Measurements from ENCODE around the gene ZNF217. TPM values are rescaled to one million over a fixed set of nuclear protein-coding genes. Genes with fewer than 3 reads are reported as not detected.
"Not testable (repeated sequence)": the region's sequence is repeated elsewhere in the genome, so short reads cannot be mapped to it uniquely, and the experiment has no call there.

Gene ZNF217
- polyA plus RNA-seq, 3 donors = 10.5 to 41.5 (median 24.4) TPM

DNA sequence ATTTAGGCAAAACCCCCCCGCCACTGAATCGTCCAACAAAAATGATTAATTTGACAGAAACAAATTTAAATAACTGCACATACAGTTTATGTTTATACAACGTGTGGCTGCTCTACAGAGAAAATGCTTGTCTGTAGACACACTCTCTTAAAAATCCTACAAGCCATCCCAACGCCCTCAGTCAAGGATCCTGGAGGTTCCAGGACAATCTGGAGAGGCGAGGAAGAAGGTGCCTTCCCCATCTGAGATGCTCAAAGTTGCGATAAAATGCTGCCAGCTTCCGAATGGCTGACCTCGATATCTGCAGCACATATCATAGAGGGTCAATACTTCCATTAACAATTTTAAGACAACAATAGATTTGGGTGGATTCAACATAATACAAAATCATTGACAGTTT, 25.3 kb downstream of the ZNF217 start:
- DNase-seq = no peak
- H3K4me3 Mint-ChIP-seq = no peak overlapping the region
- no peaks in the 10 kb centered on the region for H3K9me3 Mint-ChIP-seq
- Histone ChIP-seq H4K20me1 (ENCODE audit: insufficient read depth, low read length) (peaks cover 99% of the 10 kb centered on the region), H3K9me3 (replicated peaks in 1 of 2; ENCODE audit: control insufficient read depth in 1 of 2, insufficient read depth in 1 of 2, low read length in 2 of 2) (no peaks in the 10 kb centered on the region), H3K4me3 (replicated peaks in 1 of 3; ENCODE audit: low read depth in 2 of 3, low read length in 3 of 3) (no peak overlapping the region), H3K36me3 (replicated peaks in 1 of 2; ENCODE audit: control insufficient read depth in 1 of 2, insufficient read depth in 2 of 2, low read length in 2 of 2) (peaks cover 83 to 87% of the 10 kb centered on the region in 2 donors), H3K4me1 (ENCODE audit: control insufficient read depth in 1 of 2, insufficient read depth in 2 of 2, low read length in 2 of 2) (no peaks in the 10 kb centered on the region), H3K27me3 (ENCODE audit: control insufficient read depth in 2 of 2, insufficient read depth in 2 of 2, low read length in 2 of 2) (no peaks in the 10 kb centered on the region), H3K27ac (ENCODE audit: low read depth in 1 of 2, low read length in 2 of 2) (no peak overlapping the region), H3K9ac (ENCODE audit: insufficient read depth, low read length, poor library complexity, severe bottlenecking) (no peak overlapping the region), H2AFZ (ENCODE audit: insufficient read depth, low read depth, low read length, poor library complexity, severe bottlenecking) (no peak overlapping the region), H3K79me2 (ENCODE audit: insufficient read depth, low read length) (peaks cover 75% of the 10 kb centered on the region), H3K4me2 (replicated peaks; ENCODE audit: extremely low read depth, low read length, poor library complexity, severe bottlenecking) (no peak overlapping the region)
- TF ChIP-seq, protein P1, sequence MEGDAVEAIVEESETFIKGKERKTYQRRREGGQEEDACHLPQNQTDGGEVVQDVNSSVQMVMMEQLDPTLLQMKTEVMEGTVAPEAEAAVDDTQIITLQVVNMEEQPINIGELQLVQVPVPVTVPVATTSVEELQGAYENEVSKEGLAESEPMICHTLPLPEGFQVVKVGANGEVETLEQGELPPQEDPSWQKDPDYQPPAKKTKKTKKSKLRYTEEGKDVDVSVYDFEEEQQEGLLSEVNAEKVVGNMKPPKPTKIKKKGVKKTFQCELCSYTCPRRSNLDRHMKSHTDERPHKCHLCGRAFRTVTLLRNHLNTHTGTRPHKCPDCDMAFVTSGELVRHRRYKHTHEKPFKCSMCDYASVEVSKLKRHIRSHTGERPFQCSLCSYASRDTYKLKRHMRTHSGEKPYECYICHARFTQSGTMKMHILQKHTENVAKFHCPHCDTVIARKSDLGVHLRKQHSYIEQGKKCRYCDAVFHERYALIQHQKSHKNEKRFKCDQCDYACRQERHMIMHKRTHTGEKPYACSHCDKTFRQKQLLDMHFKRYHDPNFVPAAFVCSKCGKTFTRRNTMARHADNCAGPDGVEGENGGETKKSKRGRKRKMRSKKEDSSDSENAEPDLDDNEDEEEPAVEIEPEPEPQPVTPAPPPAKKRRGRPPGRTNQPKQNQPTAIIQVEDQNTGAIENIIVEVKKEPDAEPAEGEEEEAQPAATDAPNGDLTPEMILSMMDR (IDR thresholded peaks at IDR 0.05) = no peak
- H3K36me3 Mint-ChIP-seq = peaks cover 75 to 92% of the 10 kb centered on the region in 2 donors
- intact Hi-C loops (cut with micrococcal nuclease) = loop anchor here in 1 of 2 donors (10.0 kb wide), 1 partner anchor 496 kb away; no protein-coding TSS in a partner anchor
- no peaks in the 10 kb centered on the region for H3K4me1 Mint-ChIP-seq
- no peaks in the 10 kb centered on the region for H3K27me3 Mint-ChIP-seq (ENCODE audit: low read depth in 3 of 3)
- WGBS (ENCODE audit: insufficient coverage) = 100% methylated on average over 2 of the region's 8 CpGs
- H3K27ac Mint-ChIP-seq = peak overlapping the region in 1 of 7 donors; percentile 42

DNA sequence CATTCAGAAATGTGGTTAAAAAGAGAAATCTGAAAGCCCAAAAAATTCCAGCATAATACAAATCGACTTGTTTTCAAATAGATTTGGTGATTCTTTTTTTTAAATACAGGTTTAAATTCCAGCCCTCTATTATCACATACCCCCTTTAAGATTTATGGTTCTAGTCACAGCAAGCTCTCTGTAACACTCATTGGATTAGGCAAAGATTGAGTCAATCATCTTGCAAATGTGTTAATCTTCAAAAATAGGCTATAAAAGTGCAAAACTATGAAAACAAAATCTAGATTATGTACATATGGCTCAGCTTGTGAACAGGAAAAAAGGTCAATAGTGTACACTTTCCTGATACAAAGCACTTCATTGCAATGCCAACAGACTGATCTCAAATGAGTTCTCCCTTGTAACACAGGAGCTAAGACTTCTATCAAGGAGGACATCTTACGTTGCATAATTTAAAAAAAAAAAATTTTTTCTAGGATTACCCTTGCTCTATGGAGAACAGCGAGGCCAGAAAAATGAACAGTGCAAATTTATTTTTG, 26.2 kb downstream of the ZNF217 start:
- peaks cover 66% of the 10 kb centered on the region for H3K79me2 ChIP-seq (ENCODE audit: insufficient read depth, low read length)
- H3K27ac Mint-ChIP-seq = peak overlapping the region in 2 of 7 donors; percentile 2 to 28

DNA sequence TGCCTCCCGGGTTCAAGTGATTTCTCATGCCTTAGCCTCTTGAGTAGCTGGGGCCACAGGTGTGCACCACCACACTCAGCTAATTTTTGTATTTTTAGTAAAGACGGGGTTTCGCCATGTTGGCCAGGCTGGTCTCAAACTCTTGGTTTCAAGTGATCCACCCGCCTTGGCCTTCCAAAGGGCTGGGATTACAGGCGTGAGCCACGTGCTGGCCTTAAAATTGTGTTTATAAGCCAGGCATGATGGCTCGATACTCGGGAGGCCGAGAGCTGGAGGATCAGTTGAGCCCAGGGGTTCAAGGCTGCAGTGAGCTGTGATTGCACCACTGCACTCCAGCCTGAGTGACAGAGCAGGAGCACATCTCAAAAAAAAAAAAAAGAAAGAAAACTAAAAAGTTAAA, 27.0 kb downstream of the ZNF217 start:
- not testable (repeated sequence) for H3K9me3 Mint-ChIP-seq; H3K4me3 ChIP-seq (replicated peaks in 1 of 3; ENCODE audit: low read depth in 2 of 3, low read length in 3 of 3); H3K4me3 Mint-ChIP-seq; H3K4me1 ChIP-seq (ENCODE audit: control insufficient read depth in 1 of 2, insufficient read depth in 2 of 2, low read length in 2 of 2); DNase-seq; H3K9me3 ChIP-seq (replicated peaks in 1 of 2; ENCODE audit: control insufficient read depth in 1 of 2, insufficient read depth in 1 of 2, low read length in 2 of 2); H3K27ac Mint-ChIP-seq; H3K27me3 ChIP-seq (ENCODE audit: control insufficient read depth in 2 of 2, insufficient read depth in 2 of 2, low read length in 2 of 2); H3K4me1 Mint-ChIP-seq; H3K27ac ChIP-seq (ENCODE audit: low read depth in 1 of 2, low read length in 2 of 2); H3K4me2 ChIP-seq (replicated peaks; ENCODE audit: extremely low read depth, low read length, poor library complexity, severe bottlenecking); H2AFZ ChIP-seq (ENCODE audit: insufficient read depth, low read depth, low read length, poor library complexity, severe bottlenecking); H3K9ac ChIP-seq (ENCODE audit: insufficient read depth, low read length, poor library complexity, severe bottlenecking); H3K27me3 Mint-ChIP-seq (ENCODE audit: low read depth in 3 of 3)
- Histone ChIP-seq H4K20me1 (ENCODE audit: insufficient read depth, low read length) (peaks cover 91% of the 10 kb centered on the region), H3K36me3 (replicated peaks in 1 of 2; ENCODE audit: control insufficient read depth in 1 of 2, insufficient read depth in 2 of 2, low read length in 2 of 2) (peaks cover 66 to 70% of the 10 kb centered on the region in 2 donors), H3K79me2 (ENCODE audit: insufficient read depth, low read length) (peaks cover 58% of the 10 kb centered on the region)
- peaks cover 59 to 75% of the 10 kb centered on the region in 2 donors for H3K36me3 Mint-ChIP-seq
- 96% methylated on average over 9 of the region's 9 CpGs for WGBS (ENCODE audit: insufficient coverage)
- intact Hi-C loops (cut with micrococcal nuclease) = loop anchor here in 1 of 2 donors (10.0 kb wide), 1 partner anchor 498 kb away; no protein-coding TSS in a partner anchor

More for the DNA sequence above, 26.2 kb downstream of the ZNF217 start:
- Histone ChIP-seq H3K36me3 (replicated peaks in 1 of 2; ENCODE audit: control insufficient read depth in 1 of 2, insufficient read depth in 2 of 2, low read length in 2 of 2) (peaks cover 74 to 78% of the 10 kb centered on the region in 2 donors), H3K9ac (ENCODE audit: insufficient read depth, low read length, poor library complexity, severe bottlenecking) (no peak overlapping the region), H3K27ac (ENCODE audit: low read depth in 1 of 2, low read length in 2 of 2) (no peak overlapping the region), H4K20me1 (ENCODE audit: insufficient read depth, low read length) (peaks cover 91% of the 10 kb centered on the region), H3K27me3 (ENCODE audit: control insufficient read depth in 2 of 2, insufficient read depth in 2 of 2, low read length in 2 of 2) (no peaks in the 10 kb centered on the region), H2AFZ (ENCODE audit: insufficient read depth, low read depth, low read length, poor library complexity, severe bottlenecking) (no peak overlapping the region), H3K4me1 (ENCODE audit: control insufficient read depth in 1 of 2, insufficient read depth in 2 of 2, low read length in 2 of 2) (no peaks in the 10 kb centered on the region), H3K9me3 (replicated peaks in 1 of 2; ENCODE audit: control insufficient read depth in 1 of 2, insufficient read depth in 1 of 2, low read length in 2 of 2) (no peaks in the 10 kb centered on the region), H3K4me2 (replicated peaks; ENCODE audit: extremely low read depth, low read length, poor library complexity, severe bottlenecking) (no peak overlapping the region), H3K4me3 (replicated peaks in 1 of 3; ENCODE audit: low read depth in 2 of 3, low read length in 3 of 3) (no peak overlapping the region)
- Mint-ChIP-seq H3K4me1 (no peaks in the 10 kb centered on the region), H3K36me3 (peaks cover 67 to 83% of the 10 kb centered on the region in 2 donors), H3K27me3 (ENCODE audit: low read depth in 3 of 3) (no peaks in the 10 kb centered on the region), H3K4me3 (no peak overlapping the region), H3K9me3 (no peaks in the 10 kb centered on the region)
- no peak for DNase-seq
- no CpG with 5 or more reads among the region's 3 CpGs for WGBS (ENCODE audit: insufficient coverage)
- intact Hi-C loops (cut with micrococcal nuclease) = loop anchor here in 1 of 2 donors (10.0 kb wide), 1 partner anchor 497 kb away; no protein-coding TSS in a partner anchor
- TF ChIP-seq, protein P1 (IDR thresholded peaks at IDR 0.05) = no peak

Data from CD14-positive monocyte (primary cell).